GM20000 (cell line): ENCODE results near the gene DGKQ.
A peak's percentile ranks its signal among the peaks of the same experiment; 100 is the strongest.

Source experiments
- DNase-seq: peaks from one replicate; pipeline ENCODE4 v3.0.0; 2012; ENCODE audit warnings: low spot score
- TF ChIP-seq, protein P1 (sequence below): IDR thresholded peaks from 2 replicates; pipeline ENCODE4 v1.5.1; 2012; ENCODE audit warnings: mild to moderate bottlenecking, control low read depth; ENCODE audit errors: extremely low read depth, missing control alignments

DGKQ gene

GRCh38 chr4:990746-991367, 17.5 kb upstream of the DGKQ start:
- TF ChIP-seq, protein P1, sequence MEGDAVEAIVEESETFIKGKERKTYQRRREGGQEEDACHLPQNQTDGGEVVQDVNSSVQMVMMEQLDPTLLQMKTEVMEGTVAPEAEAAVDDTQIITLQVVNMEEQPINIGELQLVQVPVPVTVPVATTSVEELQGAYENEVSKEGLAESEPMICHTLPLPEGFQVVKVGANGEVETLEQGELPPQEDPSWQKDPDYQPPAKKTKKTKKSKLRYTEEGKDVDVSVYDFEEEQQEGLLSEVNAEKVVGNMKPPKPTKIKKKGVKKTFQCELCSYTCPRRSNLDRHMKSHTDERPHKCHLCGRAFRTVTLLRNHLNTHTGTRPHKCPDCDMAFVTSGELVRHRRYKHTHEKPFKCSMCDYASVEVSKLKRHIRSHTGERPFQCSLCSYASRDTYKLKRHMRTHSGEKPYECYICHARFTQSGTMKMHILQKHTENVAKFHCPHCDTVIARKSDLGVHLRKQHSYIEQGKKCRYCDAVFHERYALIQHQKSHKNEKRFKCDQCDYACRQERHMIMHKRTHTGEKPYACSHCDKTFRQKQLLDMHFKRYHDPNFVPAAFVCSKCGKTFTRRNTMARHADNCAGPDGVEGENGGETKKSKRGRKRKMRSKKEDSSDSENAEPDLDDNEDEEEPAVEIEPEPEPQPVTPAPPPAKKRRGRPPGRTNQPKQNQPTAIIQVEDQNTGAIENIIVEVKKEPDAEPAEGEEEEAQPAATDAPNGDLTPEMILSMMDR: no peak

DNA sequence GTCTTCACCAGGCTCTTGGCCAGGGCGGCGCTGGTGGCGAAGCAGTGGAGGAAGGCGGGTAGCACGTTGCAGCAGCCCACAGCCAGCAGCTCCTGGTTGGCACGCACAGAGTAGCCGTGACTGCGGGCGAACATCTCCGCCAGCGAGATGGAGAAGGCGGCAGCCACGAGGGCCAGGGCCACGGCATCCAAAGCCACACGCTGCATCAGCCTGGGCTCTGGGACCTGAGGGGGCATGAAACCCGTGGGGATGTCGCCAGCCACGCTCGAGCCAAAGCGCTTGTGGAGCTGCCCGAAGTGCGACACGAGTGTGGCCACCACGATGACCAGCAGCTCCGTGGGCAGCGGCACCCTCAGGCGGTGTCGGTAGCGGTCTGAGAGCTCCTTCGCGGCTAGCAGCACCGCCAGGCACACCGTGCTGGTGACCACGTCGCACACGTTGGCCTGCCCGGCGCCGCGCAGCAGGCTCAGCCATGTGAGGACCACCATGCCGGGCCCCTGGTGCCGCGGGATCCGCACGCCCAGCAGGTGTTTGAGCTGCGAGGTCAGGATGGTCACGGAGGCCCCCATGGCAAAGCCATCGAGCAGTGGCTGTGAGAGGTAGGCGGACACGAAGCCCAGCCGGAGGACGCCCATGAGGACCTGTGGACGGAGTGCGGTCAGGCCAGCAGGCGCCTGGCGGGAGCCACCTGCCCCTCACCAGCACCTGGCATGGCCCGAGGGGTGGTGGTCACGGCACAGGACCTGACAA, 16.5 kb upstream of the DGKQ start:
- DNase-seq: no peak
- TF ChIP-seq, protein P1: no peak

More at GRCh38 chr4:990746-991367, 17.5 kb upstream of the DGKQ start:
- DNase-seq: no peak

DNA sequence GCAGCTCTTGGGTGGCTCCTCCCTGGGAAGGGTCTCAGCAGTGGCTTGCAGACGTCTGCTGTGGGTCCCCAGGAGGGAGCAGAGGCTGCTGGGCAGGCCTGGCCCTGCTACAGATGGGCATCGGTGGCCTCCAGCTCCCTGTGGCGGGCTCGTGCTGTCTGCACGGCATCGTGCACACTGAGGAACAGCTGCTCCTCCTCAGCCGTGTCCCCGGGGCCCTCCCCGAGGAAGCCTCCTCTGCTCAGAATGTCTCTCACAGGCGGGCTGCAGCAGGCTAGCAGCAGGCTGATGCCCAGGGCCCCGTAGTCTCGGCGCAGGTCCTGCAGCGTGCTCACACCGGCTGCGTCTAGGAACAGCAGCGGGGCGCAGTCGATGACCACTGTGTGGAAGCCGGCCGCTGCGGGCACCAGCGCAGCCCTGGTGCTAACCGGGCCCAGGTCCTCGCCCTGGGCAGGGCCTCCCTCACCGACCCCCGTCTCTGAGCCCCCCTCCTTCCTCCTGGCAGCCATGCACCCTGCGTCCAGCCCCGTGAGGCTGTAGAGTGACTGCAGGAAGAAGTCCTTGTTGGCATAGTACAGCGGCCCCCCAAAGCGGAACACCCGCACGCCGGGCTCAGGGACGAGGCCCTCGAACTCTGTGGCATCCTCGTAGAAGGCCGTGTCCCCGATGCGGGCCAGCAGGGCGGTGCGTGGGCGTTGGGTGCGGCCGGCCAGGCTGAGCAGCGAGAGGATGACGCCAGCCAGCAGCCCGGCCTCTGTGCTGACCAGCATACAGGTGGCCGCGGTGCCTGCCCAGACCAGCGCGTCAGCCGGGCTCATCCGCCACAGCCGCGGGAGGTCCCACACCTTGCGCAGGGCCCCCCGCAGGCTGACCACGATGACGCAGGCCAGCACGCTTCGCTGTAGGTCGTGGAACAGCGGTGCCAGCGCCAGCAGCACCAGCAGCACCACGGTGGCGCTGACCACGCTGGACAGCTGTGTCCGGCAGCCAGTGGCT, 15.7 kb upstream of the DGKQ start:
- DNase-seq: no peak
- TF ChIP-seq, protein P1: no peak

DNA sequence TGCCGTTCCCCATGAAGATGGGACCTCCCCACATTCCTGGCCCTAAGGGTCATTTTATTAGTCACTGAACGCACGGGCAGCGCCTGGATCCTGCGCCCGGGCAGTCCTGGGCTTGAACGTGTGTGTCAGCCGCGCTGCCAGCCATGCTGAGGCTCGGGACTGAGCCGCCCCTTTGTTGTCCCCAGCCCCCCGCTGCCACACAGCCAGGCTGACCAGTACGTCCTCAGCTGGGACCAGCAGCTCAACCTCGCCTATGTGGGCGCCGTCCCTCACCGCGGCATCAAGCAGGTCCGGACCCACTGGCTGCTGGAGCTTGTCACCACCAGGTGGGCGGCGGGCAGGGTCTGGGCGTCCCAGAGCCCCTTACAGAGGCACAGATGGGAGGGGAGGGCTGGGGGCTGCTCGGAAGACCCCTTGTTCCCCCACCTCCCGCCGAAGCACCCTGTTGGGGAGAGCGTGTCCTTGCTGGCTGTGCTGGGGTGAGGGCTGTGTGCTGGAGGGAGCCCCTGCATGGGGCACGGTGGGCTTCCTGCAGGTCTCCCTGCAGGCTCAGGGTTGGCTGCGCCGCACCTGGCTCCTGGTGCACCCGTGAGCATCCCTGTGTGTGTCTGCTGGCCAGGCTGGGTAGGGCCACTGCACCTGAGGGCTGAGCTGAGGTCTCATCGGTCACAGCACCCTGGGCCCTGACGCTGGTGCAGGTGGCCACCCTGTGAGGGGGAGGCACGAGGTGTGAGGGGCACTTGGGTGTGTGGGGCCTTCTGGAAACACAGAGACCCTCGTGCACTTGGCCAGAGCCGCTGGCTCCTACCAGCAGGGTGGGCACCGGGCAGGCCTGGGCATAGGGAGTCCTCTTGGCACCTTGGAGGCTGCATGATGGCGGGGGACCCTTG, 14.5 kb upstream of the DGKQ start:
- TF ChIP-seq, protein P1: no peak
- no peak for DNase-seq

- TF ChIP-seq, protein P1: peak; percentile 16
- peak; percentile 96 for DNase-seq
Observed at GRCh38 chr4:986879-987623, 13.7 kb upstream of the DGKQ start, which contains the start of gene IDUA. Gene IDUA, plus strand, starts transcription at chr4:987044. Its CDS starts 41 bp downstream, at chr4:987085.

DNA sequence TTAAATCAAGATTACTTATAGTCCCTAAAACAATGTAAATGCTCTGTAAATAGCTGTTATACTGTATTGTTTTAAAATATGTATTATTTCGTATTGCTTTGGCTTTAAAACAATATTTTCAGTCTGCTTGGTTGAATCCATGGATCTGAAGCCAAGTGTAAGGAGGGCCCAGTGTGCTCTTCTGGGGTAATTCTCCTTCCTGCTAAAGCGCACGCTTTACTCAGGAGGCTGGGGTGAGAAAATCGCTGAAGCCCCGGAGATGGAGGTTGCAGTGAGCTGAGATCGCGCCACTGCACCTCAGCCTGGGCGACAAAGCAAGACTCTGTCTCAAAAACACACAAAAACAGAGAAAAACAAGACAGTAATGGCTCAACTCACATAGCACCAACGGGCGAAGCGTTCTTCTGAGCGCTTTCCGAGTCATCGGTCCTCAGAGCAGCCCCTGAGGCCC, 13.1 kb upstream of the DGKQ start:
- TF ChIP-seq, protein P1: no peak
- no peak for DNase-seq
